HTR-8/SVneo (cell line): ENCODE measurements around the gene PRRG2.
A peak's percentile ranks its signal among the peaks of the same experiment; 100 is the strongest.

Experiments
- DNase-seq: peaks from one replicate; pipeline ENCODE4 v3.0.0; 2011; ENCODE audit warnings: low spot score, mixed read lengths; ENCODE audit not compliant: insufficient read length
- FAIRE-seq: peaks from 2 replicates; lab custom pipeline; 2011; peaks lifted over from hg19 to GRCh38; lab: Jason Lieb, UNC

The PRRG2 gene

GRCh38 chr19:49635530-49636232 is 54.6 kb downstream of the PRRG2 start:
- no peak for DNase-seq
- FAIRE-seq: no peak

DNA sequence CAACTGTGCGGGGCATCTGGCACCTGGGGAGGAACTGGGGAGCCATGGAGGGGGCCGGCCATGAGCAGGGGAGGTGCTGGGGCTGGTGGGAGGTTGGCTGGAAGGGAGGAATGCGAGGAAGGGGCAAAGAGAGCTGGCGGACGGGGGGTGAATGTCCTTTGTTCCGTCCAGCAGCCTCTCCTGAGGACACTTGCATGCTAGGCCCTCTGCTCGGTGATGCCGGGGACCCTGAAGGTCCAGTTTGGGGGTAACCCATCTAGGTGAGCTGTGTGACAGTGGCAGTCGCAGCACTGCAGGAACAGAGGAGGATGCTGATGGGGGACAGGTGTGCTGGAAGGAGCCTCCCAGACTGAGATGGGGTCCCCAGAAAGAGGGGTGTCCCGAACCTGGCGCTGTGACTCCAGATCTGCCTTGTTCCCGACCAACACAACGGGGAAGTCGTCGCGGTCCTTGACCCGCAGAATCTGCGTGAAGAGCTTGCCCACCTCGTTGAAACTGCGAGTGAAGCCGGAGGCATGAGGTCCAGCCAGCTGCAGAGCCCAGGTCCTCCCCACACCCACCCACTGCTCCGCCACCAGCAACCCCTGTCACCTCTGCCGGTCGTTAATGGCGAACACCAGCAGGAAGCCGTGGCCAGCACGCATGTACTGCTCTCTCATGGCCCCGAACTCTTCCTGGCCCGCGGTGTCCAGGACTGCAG is 55.3 kb downstream of the PRRG2 start:
- DNase-seq (no peak), FAIRE-seq (no peak)

- FAIRE-seq (peak; percentile 9), DNase-seq (peak; percentile 68)
Measured at GRCh38 chr19:49637821-49638738, 57.0 kb downstream of the PRRG2 start.

- DNase-seq (no peak), FAIRE-seq (no peak)
Measured at GRCh38 chr19:49639401-49640112, 58.4 kb downstream of the PRRG2 start.

DNA sequence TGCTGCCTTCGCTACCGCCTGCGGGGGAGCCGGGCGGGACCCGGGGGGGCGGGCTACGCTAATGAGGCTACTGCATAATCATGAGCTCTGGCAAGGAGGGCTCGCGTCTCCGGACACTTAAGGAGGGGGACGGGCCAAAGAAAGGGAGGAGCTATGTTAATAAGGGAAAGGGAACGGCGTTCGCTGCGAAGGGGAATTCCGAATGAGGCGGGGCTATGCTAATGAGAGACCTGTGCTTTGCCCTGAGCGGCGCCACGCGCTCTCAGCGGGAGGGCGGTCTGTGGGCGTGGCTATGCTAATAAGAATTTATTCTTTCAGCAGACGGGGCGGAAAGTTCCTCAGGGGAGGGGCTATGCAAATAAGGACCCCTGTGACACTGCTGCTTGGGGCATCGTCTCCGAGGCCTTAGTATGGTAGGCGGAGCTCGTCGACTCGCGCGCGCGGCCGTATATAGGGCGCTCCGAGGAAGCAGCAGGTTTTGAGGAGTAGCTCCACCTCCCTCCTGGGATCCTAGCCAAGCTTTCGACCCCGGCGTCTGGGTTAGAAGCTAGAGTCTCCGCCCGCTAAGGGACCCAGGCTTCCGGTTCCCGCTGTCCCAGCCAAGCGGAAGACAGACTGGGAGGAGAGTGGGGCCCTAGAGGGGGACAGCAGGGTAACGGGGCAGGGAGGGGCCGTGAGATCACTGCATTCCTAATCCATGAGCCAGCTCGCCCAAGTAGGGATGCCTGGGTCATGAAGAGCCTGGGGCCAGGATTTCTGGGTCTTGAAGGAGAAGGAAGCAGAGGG is 59.2 kb downstream of the PRRG2 start, which contains the start of gene RRAS:
Gene RRAS, minus strand, starts transcription at position 31 of the 786 bp plus-strand sequence. CDS start 45 bp downstream, outside the sequence.
- FAIRE-seq (peak; percentile 97), DNase-seq (peak; percentile 95)
